Ishikawa (cell line): Measurements from ENCODE around the gene IGF1R.
A peak's percentile ranks its signal among the peaks of the same experiment; 100 is the strongest.

ENCODE experiments used
- CEBPB ChIP-seq: IDR thresholded peaks from 2 replicates; pipeline ENCODE4 v1.6.1; 2012
- CREB1 ChIP-seq: IDR thresholded peaks from 2 replicates; pipeline ENCODE4 v1.6.1; 2012; ENCODE audit warnings: low read depth
- EGR1 ChIP-seq: IDR thresholded peaks from 2 replicates; pipeline ENCODE4 v1.6.1; 2012
- EP300 ChIP-seq: IDR thresholded peaks from 2 replicates; pipeline ENCODE4 v1.6.1; 2012; ENCODE audit warnings: borderline replicate concordance
- FOXM1 ChIP-seq: IDR thresholded peaks from 2 replicates; pipeline ENCODE4 v1.6.1; 2012; ENCODE audit warnings: low read depth, borderline replicate concordance
- MAX ChIP-seq: IDR thresholded peaks from 2 replicates; pipeline ENCODE4 v1.6.1; 2012
- NFIC ChIP-seq: IDR thresholded peaks from 2 replicates; pipeline ENCODE4 v1.6.1; 2012
- RAD21 ChIP-seq: IDR thresholded peaks from 2 replicates; pipeline ENCODE4 v1.6.1; 2012; ENCODE audit warnings: low read depth
- REST ChIP-seq: IDR thresholded peaks from 2 replicates; pipeline ENCODE4 v1.6.1; 2012; ENCODE audit warnings: low read depth, mild to moderate bottlenecking
- TAF1 ChIP-seq: IDR thresholded peaks from 2 replicates; pipeline ENCODE4 v1.6.1; 2012; ENCODE audit warnings: low read depth, mild to moderate bottlenecking
- TCF12 ChIP-seq: IDR thresholded peaks from 2 replicates; pipeline ENCODE4 v1.6.1; 2012; ENCODE audit warnings: low read depth
- TEAD4 ChIP-seq: IDR thresholded peaks from 2 replicates; pipeline ENCODE4 v1.6.1; 2012
- USF1 ChIP-seq: IDR thresholded peaks from 2 replicates; pipeline ENCODE4 v1.6.1; 2012
- YY1 ChIP-seq: IDR thresholded peaks from 2 replicates; pipeline ENCODE4 v1.6.1; 2012; ENCODE audit warnings: low read depth
- ZBTB7A ChIP-seq: IDR thresholded peaks from 2 replicates; pipeline ENCODE4 v1.6.1; 2012; ENCODE audit warnings: low read depth

Gene IGF1R

GRCh38 chr15:98626153-98626552 lies 22.2 kb upstream of the IGF1R start:
- TF ChIP-seq EP300 (no peak), TCF12 (no peak), MAX (no peak), CEBPB (no peak), TEAD4 (no peak), ZBTB7A (no peak)

GRCh38 chr15:98628216-98628615 lies 20.1 kb upstream of the IGF1R start:
- TF ChIP-seq EP300 (no peak), TAF1 (no peak), USF1 (no peak), ZBTB7A (no peak), CREB1 (no peak), FOXM1 (no peak), TEAD4 (no peak), TCF12 (no peak), CEBPB (no peak), EGR1 (no peak), RAD21 (no peak), REST (no peak), MAX (no peak), NFIC (no peak), YY1 (no peak)

GRCh38 chr15:98635848-98636247 lies 12.5 kb upstream of the IGF1R start:
- TF ChIP-seq EP300: no peak
- no peak for TF ChIP-seq TAF1
- TF ChIP-seq NFIC: no peak
- TF ChIP-seq FOXM1: no peak
- no peak for TF ChIP-seq TCF12
- TF ChIP-seq MAX: no peak
- TF ChIP-seq CEBPB: no peak
- no peak for TF ChIP-seq USF1
- no peak for TF ChIP-seq EGR1
- no peak for TF ChIP-seq CREB1
- TF ChIP-seq ZBTB7A: no peak
- TF ChIP-seq REST: no peak
- no peak for TF ChIP-seq TEAD4
- TF ChIP-seq YY1: no peak
- TF ChIP-seq RAD21: no peak

GRCh38 chr15:98643115-98643514 lies 5.2 kb upstream of the IGF1R start:
- TF ChIP-seq TCF12: no peak

GRCh38 chr15:98646546-98647025 lies 1.8 kb upstream of the IGF1R start:
- no peak for TF ChIP-seq FOXM1

GRCh38 chr15:98647026-98647773 lies 1.1 kb upstream of the IGF1R start:
- no peak for TF ChIP-seq RAD21
- no peak for TF ChIP-seq REST
- TF ChIP-seq MAX: peak; percentile 83; the same call in 1 of the 2 replicates
- no peak for TF ChIP-seq TAF1
- TF ChIP-seq CEBPB: no peak
- no peak; the same call in 1 of the 2 replicates for TF ChIP-seq ZBTB7A
- TF ChIP-seq YY1: no peak
- peak; percentile 51; the same call in 1 of the 2 replicates for TF ChIP-seq USF1
- TF ChIP-seq EGR1: peak; percentile 38; the same call in 1 of the 2 replicates
- no peak for TF ChIP-seq FOXM1
- no peak for TF ChIP-seq EP300
